Neural progenitor cell (in vitro differentiated cells): Measurements from ENCODE around the gene CTCF. TPM values are rescaled to one million over a fixed set of nuclear protein-coding genes. Genes with fewer than 3 reads are reported as not detected.

ENCODE experiments used
- DNase-seq: peaks from one replicate; pipeline ENCODE4 v3.0.0-alpha.2; 2016; ENCODE audit warnings: low spot score
- H2AFZ ChIP-seq: fragments of 200-600 bp; sonication (generic); replicated peaks from 2 replicates; pipeline ENCODE4 v1.6.1; 2016; ENCODE audit warnings: antibody characterized with exemption
- H3F3A ChIP-seq: fragments of 200-600 bp; sonication (generic); 2 replicates; pipeline ENCODE4 v1.6.1; 2016; ENCODE audit warnings: antibody characterized with exemption, low read depth
- H3K27ac ChIP-seq: fragments of 200-600 bp; sonication (generic); 2 replicates; pipeline ENCODE4 v1.5.1; 2016; ENCODE audit warnings: mild to moderate bottlenecking
- H3K27me3 ChIP-seq: fragments of 200-600 bp; sonication (generic); 2 replicates; pipeline ENCODE4 v1.6.1; 2016; ENCODE audit warnings: mild to moderate bottlenecking, moderate library complexity
- H3K36me3 ChIP-seq: fragments of 200-600 bp; sonication (generic); 2 replicates; pipeline ENCODE4 v1.5.1; 2016
- H3K4me1 ChIP-seq: fragments of 200-600 bp; sonication (generic); 2 replicates; pipeline ENCODE4 v1.6.1; 2016; ENCODE audit warnings: mixed run types
- H3K4me2 ChIP-seq: fragments of 200-600 bp; sonication (generic); 2 replicates; pipeline ENCODE4 v1.6.1; 2016
- H3K4me3 ChIP-seq: fragments of 200-600 bp; sonication (generic); 2 replicates; pipeline ENCODE4 v1.5.1; 2016
- H3K79me2 ChIP-seq: fragments of 200-600 bp; sonication (generic); 2 replicates; pipeline ENCODE4 v1.6.1; 2016; ENCODE audit warnings: low read depth
- H3K9ac ChIP-seq: fragments of 200-600 bp; sonication (generic); 2 replicates; pipeline ENCODE4 v1.6.1; 2016
- H3K9me3 ChIP-seq: fragments of 200-600 bp; sonication (generic); 2 replicates; pipeline ENCODE4 v1.5.1; 2016; ENCODE audit warnings: low read depth
- H4K20me1 ChIP-seq: fragments of 200-600 bp; sonication (generic); 2 replicates; pipeline ENCODE4 v1.6.1; 2016; ENCODE audit warnings: low read depth
- H3K27ac Mint-ChIP-seq: 3 replicates; pipeline ENCODE4 v1.8.0; 2021; ENCODE audit warnings: mixed read lengths
- H3K27me3 Mint-ChIP-seq: 2 replicates; pipeline ENCODE4 v1.8.0; 2022; ENCODE audit warnings: low read depth, mild to moderate bottlenecking, inconsistent platforms, moderate library complexity, mixed read lengths; ENCODE audit not compliant: insufficient read depth
- H3K36me3 Mint-ChIP-seq: 3 replicates; pipeline ENCODE4 v1.8.0; 2021; ENCODE audit warnings: mixed read lengths
- H3K4me1 Mint-ChIP-seq: 3 replicates; pipeline ENCODE4 v1.8.0; 2021; ENCODE audit warnings: mixed read lengths
- H3K4me3 Mint-ChIP-seq: 3 replicates; pipeline ENCODE4 v1.8.0; 2021; ENCODE audit warnings: mild to moderate bottlenecking, moderate library complexity, mixed read lengths
- H3K9me3 Mint-ChIP-seq: 3 replicates; pipeline ENCODE4 v1.8.0; 2020; ENCODE audit warnings: mixed read lengths
- EZH2 ChIP-seq: fragments of 200-600 bp; sonication (generic); IDR thresholded peaks from 2 replicates; pipeline ENCODE4 v1.6.1; 2017; ENCODE audit warnings: antibody characterized with exemption, mild to moderate bottlenecking, moderate library complexity
- EZH2phosphoT487 ChIP-seq: fragments of 200-600 bp; sonication (generic); IDR thresholded peaks from 2 replicates; pipeline ENCODE4 v1.6.1; 2017; ENCODE audit warnings: antibody characterized with exemption
- total RNA-seq: library from RNA; depleted of rRNA; stranded (reverse); fragments of >200 nt; gene quantifications from 2 replicates; pipeline ENCODE4 v1.2.3, GENCODE V29; 2015; ENCODE audit warnings: low replicate concordance
- TF ChIP-seq, protein P1 (sequence below): fragments of 200-600 bp; sonication (generic); IDR thresholded peaks from 2 replicates; pipeline ENCODE4 v1.5.1; 2017; ENCODE audit warnings: antibody characterized with exemption, mild to moderate bottlenecking

The CTCF gene
- total RNA-seq, 1 donor from 2014 or later, result 76.3 TPM

DNA sequence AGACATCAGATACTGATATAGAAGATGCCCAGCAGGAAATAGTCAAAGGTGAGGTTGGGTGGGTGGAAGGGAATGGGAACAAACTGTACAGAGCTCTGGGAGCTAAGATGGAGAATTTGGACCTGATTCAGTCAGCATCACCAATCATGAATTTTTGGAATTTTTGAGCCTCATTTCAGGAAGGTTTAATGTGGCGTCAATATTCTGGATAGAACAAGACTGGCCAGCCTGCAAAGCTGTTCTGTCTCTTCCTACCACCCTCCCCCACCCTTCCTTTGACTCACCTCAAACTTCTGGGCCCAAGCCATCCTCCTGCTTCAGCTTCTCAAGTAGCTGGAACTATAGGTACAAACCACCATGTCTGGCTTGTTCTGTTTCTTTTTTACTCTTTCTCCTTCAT, 32.6 kb downstream of the CTCF start:
- Histone ChIP-seq H3K36me3 (no peaks in the 10 kb centered on the region), H3K79me2 (peaks cover 92% of the 10 kb centered on the region), H3K9me3 (no peaks in the 10 kb centered on the region), H3K4me2 (no peak overlapping the region), H3K4me1 (peaks cover 19% of the 10 kb centered on the region), H3K27ac (no peak overlapping the region), H2AFZ (no peak overlapping the region), H3F3A (peaks cover 10% of the 10 kb centered on the region), H3K27me3 (no peaks in the 10 kb centered on the region), H3K9ac (no peak overlapping the region), H4K20me1 (peaks cover 41% of the 10 kb centered on the region), H3K4me3 (no peak overlapping the region)
- Mint-ChIP-seq H3K27ac (no peak overlapping the region), H3K36me3 (peaks cover 18% of the 10 kb centered on the region), H3K4me1 (peaks cover 14% of the 10 kb centered on the region), H3K9me3 (no peaks in the 10 kb centered on the region), H3K4me3 (no peak overlapping the region), H3K27me3 (peaks cover 2% of the 10 kb centered on the region)
- DNase-seq, result no peak
- TF ChIP-seq, protein P1, sequence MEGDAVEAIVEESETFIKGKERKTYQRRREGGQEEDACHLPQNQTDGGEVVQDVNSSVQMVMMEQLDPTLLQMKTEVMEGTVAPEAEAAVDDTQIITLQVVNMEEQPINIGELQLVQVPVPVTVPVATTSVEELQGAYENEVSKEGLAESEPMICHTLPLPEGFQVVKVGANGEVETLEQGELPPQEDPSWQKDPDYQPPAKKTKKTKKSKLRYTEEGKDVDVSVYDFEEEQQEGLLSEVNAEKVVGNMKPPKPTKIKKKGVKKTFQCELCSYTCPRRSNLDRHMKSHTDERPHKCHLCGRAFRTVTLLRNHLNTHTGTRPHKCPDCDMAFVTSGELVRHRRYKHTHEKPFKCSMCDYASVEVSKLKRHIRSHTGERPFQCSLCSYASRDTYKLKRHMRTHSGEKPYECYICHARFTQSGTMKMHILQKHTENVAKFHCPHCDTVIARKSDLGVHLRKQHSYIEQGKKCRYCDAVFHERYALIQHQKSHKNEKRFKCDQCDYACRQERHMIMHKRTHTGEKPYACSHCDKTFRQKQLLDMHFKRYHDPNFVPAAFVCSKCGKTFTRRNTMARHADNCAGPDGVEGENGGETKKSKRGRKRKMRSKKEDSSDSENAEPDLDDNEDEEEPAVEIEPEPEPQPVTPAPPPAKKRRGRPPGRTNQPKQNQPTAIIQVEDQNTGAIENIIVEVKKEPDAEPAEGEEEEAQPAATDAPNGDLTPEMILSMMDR, result no peak
- no peak for TF ChIP-seq EZH2phosphoT487
- no peak for TF ChIP-seq EZH2

DNA sequence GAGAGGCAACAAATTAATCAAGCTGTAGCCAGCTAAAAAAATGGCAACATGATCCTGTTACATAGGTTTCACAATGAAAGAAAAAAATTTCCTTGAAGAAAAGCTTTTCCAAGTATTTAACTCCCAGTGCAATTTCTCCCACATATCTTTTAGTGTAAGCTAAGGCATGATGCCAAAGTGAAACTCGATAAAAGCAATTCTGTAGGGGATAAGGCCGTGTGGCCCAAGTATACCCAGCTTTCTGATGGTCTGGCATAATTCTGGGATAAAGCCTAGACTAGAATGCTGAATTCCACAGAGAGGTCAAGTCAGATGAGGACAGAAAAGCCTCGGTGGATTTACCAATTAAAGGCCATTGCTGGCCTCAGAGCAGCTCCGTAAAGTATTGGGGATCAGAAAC, 36.2 kb downstream of the CTCF start:
- peaks cover 17% of the 10 kb centered on the region for H3K36me3 Mint-ChIP-seq
- no peak for DNase-seq
- Histone ChIP-seq H3K79me2 (peaks cover 100% of the 10 kb centered on the region), H3K4me3 (no peak overlapping the region), H3K4me1 (peaks cover 12% of the 10 kb centered on the region), H3K9me3 (no peaks in the 10 kb centered on the region), H3K4me2 (no peak overlapping the region), H3K27ac (no peak overlapping the region), H3K9ac (no peak overlapping the region), H3F3A (peaks cover 15% of the 10 kb centered on the region), H3K27me3 (no peaks in the 10 kb centered on the region), H2AFZ (no peak overlapping the region), H3K36me3 (no peaks in the 10 kb centered on the region), H4K20me1 (peaks cover 65% of the 10 kb centered on the region)
- no peak overlapping the region for H3K4me3 Mint-ChIP-seq
- H3K4me1 Mint-ChIP-seq, result peaks cover 9% of the 10 kb centered on the region
- H3K9me3 Mint-ChIP-seq, result no peaks in the 10 kb centered on the region
- peaks cover 2% of the 10 kb centered on the region for H3K27me3 Mint-ChIP-seq
- H3K27ac Mint-ChIP-seq, result no peak overlapping the region
- no peak for TF ChIP-seq EZH2
- no peak for TF ChIP-seq EZH2phosphoT487
- TF ChIP-seq, protein P1, result no peak

DNA sequence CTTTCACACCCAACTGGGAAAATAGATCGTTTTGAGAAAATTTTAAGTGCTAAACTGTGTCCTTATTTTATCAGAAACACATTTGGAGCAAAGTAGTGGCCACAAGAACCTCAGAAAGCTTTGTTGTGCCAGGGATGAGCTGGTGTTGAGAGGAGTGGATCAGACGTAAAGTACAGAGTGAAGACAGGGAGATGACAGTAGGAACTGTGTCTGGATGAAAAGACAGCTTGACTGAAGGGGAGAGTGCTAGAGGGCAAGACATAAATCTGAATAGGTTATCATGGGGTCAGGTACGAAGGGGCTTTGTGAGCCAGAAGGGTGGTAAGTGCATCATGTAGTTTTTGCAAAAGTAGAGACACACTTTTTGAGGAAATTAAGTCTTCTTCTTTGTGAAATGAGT, 43.3 kb downstream of the CTCF start:
- H4K20me1 ChIP-seq, result peaks cover 29% of the 10 kb centered on the region
- no peak overlapping the region for H2AFZ ChIP-seq
- H3K27ac Mint-ChIP-seq, result no peak overlapping the region
- DNase-seq, result no peak
- peaks cover 13% of the 10 kb centered on the region for H3F3A ChIP-seq
- no peak overlapping the region for H3K27ac ChIP-seq
- H3K27me3 Mint-ChIP-seq, result no peaks in the 10 kb centered on the region
- peaks cover 5% of the 10 kb centered on the region for H3K4me1 Mint-ChIP-seq
- no peak overlapping the region for H3K9ac ChIP-seq
- TF ChIP-seq EZH2phosphoT487 (no peak), EZH2 (no peak)
- TF ChIP-seq, protein P1, result no peak
- H3K27me3 ChIP-seq, result no peaks in the 10 kb centered on the region
- H3K36me3 ChIP-seq, result no peaks in the 10 kb centered on the region
- H3K9me3 ChIP-seq, result no peaks in the 10 kb centered on the region
- peaks cover 10% of the 10 kb centered on the region for H3K36me3 Mint-ChIP-seq
- no peak overlapping the region for H3K4me2 ChIP-seq
- H3K79me2 ChIP-seq, result peaks cover 89% of the 10 kb centered on the region
- peaks cover 3% of the 10 kb centered on the region for H3K4me1 ChIP-seq
- no peak overlapping the region for H3K4me3 ChIP-seq
- H3K9me3 Mint-ChIP-seq, result no peaks in the 10 kb centered on the region
- H3K4me3 Mint-ChIP-seq, result no peak overlapping the region
